Smooth muscle cell of trachea (primary cell): ENCODE data around the gene PTGR2. TPM values are rescaled to one million over a fixed set of nuclear protein-coding genes. Genes with fewer than 3 reads are reported as not detected.

ENCODE experiments used
- total RNA-seq: library from RNA; depleted of rRNA; stranded (reverse); fragments of >200 nt; gene quantifications from 2 replicates; pipeline ENCODE4 v1.2.1, GENCODE V29; 2014

The PTGR2 gene
- 5.2 and 9.6 TPM in 2 replicates for total RNA-seq

DNA sequence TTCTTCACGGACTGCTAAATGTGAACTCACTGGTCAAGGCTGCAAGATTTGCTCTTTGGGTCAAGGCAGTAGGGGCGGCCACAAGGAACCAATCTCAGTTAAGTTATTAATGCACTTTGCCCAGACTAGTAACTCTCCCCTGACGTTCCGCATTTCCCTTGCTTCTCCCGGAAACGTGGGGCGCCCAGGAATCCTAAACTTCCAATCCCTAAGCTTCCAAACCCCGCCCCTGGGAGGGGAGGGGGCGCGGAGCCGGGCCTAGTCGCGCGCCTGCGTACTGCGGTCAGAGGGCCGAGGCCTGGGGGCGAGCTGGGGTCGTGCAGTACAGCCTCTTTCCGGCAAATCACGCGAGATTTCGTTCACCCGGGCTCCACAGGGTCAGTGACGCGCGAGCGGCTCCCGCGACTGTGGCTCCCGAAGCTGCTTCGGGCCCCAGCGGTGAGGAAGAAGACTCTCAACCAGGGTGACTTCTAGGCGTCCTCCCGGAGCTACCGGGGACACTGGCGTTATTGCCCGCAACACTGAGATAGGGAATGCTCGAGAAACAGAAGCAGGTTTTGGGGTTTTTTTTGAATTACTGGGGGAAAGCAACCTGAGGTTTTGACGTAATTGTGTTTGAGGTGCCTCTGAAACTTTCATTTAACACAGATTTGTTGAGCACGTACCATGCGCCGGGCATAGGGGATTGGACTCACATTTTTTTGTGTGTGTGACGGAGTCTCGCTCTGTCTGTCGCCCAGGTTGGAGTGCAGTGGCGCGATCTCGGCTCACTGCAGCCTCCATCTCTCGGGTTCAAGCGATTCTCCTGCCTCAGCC is at the start of gene PTGR2:
Gene PTGR2 (plus strand): TSS at position 265 of the 816 bp plus-strand sequence. CDS start 7,032 bp downstream, outside the sequence.

DNA sequence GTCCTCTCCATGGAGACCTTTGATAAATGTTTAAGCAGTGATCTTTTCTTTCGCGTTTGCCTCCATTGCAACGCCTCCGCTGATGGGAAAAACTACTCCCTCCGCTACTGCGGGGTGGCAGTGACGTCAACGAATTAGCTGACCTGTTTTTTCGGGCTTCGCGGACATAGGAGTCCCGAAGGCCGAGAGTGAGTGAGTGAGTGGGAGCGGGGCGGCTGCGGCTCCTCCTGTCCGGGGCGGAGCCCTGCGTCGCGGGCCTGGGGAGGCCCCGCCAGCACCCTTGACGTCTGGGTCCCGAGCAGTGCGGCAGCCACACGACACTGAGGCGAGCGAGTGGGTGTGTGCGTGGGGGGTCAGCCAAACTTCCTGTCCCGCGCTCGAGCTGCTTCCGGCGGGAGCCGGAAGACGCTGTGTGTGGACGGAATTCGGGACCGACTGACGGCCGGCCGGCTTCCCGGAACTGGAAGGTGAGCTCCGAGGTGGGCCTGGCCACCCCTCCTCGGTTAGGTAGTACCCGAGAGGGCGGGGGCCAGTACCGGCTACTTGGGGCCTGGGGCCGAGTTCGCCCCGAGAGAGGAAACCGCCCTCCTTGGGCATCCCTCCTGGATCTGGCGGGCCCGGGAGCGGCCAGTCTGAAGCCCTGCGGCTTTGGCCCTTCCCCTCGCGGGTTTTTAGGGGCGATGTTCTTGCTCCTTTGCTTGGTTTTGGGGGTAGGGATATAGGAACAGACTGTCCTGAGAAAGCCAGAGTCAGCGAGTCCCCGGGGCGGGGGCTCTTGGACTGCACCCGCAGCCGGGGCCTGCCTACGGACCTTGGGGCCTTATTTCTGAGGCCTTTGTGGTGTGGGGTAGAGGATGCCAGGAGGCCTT is 35.1 kb downstream of the PTGR2 start, which contains the start of gene ZNF410:
Gene ZNF410 (plus strand): TSS at position 411 of the 869 bp plus-strand sequence. CDS start 5,317 bp downstream, outside the sequence.

Other genes starting within 250 kb of the PTGR2 start
- not detected in 2 replicates for gene ACOT6, start 239.3 kb upstream of the PTGR2 start, total RNA-seq
- 6.0 and 8.1 TPM in 2 replicates for gene DNAL1, start 206.8 kb upstream of the PTGR2 start, total RNA-seq
- 15.7 and 30.3 TPM in 2 replicates for gene PNMA1, start 137.4 kb upstream of the PTGR2 start, total RNA-seq
- 72.6 and 76.8 TPM in 2 replicates for gene ZNF410, start 35.0 kb downstream of the PTGR2 start, total RNA-seq
- gene FAM161B, start 98.3 kb downstream of the PTGR2 start, total RNA-seq: 4.1 and 4.2 TPM in 2 replicates
- 20.0 and 22.1 TPM in 2 replicates for gene COQ6, start 98.5 kb downstream of the PTGR2 start, total RNA-seq
- gene ENTPD5, start 167.5 kb downstream of the PTGR2 start, total RNA-seq: 11.7 and 17.0 TPM in 2 replicates
- 5.5 and 6.0 TPM in 2 replicates for gene BBOF1, start 167.5 kb downstream of the PTGR2 start, total RNA-seq
- 58.0 and 62.0 TPM in 2 replicates for gene ALDH6A1, start 232.6 kb downstream of the PTGR2 start, total RNA-seq
- 6.1 and 8.3 TPM in 2 replicates for gene LIN52, start 233.1 kb downstream of the PTGR2 start, total RNA-seq